B cell (primary cell): ENCODE results near the gene TRUB1.

Experiments used
- EZH2 ChIP-seq: IDR thresholded peaks from 2 replicates; pipeline ENCODE4 v1.6.1; 2012; ENCODE audit warnings: borderline replicate concordance, low read depth, mild to moderate bottlenecking, moderate library complexity, low read length; ENCODE audit not compliant: insufficient read depth, poor library complexity, severe bottlenecking
- TF ChIP-seq, protein P1 (sequence below): fragments of 200-600 bp; IDR thresholded peaks from one replicate; pipeline ENCODE4 v1.8.0; 2022; ENCODE audit warnings: antibody characterized with exemption, mild to moderate bottlenecking

DNA sequence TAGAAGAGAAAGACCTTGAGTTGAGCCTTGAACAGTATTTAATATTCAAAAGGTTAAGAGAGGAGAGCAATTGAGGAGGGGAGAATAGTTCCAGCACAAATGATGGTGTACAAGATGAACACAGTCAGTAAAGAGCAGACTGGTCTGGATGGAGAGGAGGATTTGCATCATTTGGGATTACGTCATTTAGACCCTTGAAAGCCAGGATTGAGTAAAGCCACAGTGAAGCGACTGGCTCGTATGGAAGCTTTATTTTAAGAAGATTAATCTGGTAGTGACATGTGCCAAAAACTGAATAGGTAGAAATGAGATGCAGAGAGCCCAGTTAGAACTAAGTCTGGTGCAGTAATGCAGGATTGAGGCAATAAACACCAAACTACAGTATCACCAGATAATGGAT lies 52.6 kb downstream of the TRUB1 start:
- TF ChIP-seq, protein P1, sequence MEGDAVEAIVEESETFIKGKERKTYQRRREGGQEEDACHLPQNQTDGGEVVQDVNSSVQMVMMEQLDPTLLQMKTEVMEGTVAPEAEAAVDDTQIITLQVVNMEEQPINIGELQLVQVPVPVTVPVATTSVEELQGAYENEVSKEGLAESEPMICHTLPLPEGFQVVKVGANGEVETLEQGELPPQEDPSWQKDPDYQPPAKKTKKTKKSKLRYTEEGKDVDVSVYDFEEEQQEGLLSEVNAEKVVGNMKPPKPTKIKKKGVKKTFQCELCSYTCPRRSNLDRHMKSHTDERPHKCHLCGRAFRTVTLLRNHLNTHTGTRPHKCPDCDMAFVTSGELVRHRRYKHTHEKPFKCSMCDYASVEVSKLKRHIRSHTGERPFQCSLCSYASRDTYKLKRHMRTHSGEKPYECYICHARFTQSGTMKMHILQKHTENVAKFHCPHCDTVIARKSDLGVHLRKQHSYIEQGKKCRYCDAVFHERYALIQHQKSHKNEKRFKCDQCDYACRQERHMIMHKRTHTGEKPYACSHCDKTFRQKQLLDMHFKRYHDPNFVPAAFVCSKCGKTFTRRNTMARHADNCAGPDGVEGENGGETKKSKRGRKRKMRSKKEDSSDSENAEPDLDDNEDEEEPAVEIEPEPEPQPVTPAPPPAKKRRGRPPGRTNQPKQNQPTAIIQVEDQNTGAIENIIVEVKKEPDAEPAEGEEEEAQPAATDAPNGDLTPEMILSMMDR, result no peak
- TF ChIP-seq EZH2, result no peak
